GM18858 (cell line): ENCODE results near the gene FASTKD1.
"Not testable (repeated sequence)": the region's sequence is repeated elsewhere in the genome, so short reads cannot be mapped to it uniquely, and the experiment has no call there.

Experiments used
- ATAC-seq: cut with Tn5 transposase; IDR thresholded peaks from one replicate; pipeline ENCODE4 v1.9.1; 2021; ENCODE audit not compliant: unreplicated experiment

Gene FASTKD1, protein sequence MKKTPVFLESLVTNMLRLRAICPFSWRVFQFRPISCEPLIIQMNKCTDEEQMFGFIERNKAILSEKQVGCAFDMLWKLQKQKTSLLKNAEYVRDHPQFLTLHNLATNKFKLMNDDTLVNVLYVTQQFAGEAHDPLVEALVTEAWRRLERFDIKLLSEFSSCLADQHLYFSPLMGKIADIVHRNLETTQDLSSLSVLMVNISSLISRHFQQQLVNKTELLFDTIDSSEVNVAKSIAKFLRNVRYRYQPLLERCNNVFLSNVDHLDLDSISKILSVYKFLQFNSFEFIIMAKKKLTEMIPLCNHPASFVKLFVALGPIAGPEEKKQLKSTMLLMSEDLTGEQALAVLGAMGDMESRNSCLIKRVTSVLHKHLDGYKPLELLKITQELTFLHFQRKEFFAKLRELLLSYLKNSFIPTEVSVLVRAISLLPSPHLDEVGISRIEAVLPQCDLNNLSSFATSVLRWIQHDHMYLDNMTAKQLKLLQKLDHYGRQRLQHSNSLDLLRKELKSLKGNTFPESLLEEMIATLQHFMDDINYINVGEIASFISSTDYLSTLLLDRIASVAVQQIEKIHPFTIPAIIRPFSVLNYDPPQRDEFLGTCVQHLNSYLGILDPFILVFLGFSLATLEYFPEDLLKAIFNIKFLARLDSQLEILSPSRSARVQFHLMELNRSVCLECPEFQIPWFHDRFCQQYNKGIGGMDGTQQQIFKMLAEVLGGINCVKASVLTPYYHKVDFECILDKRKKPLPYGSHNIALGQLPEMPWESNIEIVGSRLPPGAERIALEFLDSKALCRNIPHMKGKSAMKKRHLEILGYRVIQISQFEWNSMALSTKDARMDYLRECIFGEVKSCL

DNA sequence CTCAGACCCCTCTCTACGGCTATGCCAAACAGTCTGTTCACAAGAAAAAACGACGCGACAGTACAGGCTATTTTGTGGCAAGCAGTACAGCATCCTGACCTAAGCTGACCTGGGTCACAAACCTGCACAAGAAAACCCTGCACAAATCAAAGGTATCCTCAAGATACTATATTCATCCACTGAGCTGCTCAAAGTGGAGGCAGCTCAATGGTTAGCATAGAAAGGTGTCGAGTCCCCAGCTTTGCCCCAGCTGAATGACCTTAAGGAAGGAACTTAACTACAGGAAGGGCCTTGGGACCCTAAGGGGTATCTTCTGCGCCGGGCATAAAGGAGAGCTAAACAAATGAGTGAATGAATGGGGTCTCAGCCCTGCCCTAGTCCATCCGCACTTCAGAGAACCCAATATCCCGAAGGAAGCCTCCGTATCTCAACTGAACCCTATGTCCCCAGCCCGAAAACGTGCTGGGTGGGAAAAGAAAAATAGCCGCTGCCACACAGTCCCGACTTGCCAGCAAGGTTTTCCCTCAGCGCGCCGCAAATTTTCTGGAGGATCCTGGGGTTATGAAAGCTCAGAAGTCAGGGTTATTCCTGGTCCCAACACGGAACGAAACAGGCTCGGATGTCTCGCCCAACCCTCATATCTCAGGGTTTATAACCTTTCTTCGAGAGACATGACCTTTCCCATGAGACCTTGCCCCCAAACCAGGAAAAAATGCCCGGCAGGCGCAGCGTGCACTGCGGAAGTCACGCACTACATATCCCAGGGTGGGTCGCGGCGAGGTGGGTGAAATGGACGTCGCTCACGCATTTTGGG, at the start of gene FASTKD1:
Gene FASTKD1 (minus strand): TSS at position 706 of the 814 bp plus-strand sequence. CDS start 1,836 bp downstream, outside the sequence.
- ATAC-seq: peak; percentile 99

DNA sequence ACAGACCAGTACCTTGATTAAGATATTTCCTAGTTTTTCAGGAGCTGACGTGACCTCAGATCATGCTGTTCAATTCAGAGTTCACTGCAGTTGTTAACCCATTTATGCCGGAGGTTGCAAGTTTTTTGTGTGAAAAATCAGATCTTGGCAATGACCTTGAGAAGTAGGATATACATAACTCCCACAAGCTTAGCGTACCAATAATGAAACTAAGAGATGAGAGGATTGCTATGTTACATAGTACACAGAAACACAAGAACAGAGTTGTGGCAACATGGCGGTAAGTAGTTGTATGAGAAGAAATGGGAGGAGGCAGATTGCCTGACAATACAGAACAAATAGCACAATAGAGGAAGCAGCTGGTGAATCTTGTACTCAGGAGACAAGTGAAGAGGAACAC, 49.6 kb upstream of the FASTKD1 start:
- ATAC-seq: no peak

DNA sequence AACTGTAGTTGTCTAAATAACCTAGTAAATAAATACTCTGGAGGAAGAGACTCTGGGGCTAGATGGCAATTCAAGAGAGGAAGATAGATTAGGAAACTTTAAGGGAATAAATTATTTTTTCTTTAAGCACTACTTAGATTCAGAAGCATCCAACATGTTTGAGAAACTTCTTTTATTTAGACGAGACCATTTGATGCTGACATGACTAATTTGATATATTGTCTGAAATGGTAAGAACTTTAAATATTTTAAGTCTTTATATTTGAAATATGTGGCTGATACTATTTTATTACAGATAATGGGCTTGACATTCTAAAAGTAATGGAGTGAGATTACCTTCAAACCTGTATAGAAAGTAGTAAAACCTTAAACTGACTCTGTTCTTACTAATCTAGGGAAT, 46.8 kb upstream of the FASTKD1 start:
- no peak for ATAC-seq

DNA sequence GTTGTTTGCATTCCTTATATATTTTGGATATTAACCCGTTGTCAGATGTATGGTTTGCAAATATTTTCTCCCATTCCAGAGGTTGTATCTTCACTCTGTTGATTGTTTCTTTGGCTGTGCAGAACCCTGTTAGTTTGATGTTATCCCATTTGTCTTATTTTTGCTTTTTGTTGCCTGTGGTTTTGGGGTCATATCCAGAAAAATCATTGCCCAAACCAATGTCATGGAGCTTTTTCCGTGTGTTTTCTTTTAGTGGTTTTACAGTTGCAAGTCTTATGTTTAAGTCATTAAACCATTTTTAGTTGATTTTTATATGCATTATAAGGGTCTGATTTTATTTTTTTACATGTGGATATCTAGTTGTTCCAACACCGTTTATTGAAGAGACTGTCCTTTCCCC, 46.3 kb upstream of the FASTKD1 start:
- no peak for ATAC-seq

DNA sequence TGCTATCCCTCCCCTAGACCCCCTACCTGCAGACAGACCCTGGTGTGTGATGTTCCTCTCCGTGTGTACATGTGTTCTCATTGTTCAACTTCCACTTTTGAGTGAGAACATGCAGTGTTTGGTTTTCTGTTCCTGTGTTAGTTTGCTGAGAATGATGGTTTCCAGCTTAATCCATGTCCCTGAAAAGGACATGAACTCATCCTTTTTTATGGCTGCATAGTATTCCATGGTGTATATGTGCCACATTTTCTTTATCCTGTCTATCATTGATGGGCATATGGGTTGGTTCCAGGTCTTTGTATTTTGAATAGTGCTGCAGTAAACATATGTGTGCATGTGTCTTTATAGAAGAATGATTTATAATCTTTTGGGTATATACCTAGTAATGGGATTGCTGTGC, 42.3 kb upstream of the FASTKD1 start:
- ATAC-seq: not testable (repeated sequence)

DNA sequence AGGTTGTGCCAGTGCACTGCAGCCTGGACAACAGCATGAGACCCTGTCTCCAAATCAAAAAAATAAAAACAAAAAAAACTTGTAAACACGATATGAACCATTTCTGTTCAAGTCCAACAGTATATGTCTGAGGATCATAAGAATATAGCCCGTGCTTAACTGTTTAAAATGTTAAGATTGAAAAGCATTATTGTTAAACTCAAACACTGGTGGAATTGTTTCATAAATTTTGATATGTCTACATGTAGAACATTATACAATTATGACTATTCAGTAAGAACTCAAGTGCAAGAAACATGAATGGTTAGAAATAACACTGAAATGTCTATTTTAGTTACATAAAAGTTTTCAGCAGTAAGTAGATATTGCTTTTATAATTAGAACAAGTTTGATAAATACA, 40.2 kb upstream of the FASTKD1 start:
- ATAC-seq: no peak

DNA sequence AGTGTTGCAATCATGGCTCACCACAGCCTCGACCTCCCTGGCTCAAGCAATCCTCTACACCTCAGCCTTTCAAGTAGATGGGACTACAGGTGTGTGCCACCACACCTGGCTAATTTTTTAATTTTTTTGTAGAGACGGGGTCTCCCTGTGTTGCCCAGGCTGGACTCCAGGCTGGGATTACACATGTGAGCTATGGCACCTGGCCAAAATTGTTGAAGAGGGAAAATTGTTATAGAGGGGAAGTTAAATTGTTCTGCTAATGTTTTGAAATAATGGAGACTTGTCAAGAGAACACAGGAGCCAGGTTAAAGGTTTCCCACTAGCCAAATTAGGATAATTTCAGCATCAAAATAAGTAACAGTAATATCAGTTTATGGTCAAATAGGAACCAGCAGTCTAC, 35.6 kb upstream of the FASTKD1 start:
- ATAC-seq: no peak

DNA sequence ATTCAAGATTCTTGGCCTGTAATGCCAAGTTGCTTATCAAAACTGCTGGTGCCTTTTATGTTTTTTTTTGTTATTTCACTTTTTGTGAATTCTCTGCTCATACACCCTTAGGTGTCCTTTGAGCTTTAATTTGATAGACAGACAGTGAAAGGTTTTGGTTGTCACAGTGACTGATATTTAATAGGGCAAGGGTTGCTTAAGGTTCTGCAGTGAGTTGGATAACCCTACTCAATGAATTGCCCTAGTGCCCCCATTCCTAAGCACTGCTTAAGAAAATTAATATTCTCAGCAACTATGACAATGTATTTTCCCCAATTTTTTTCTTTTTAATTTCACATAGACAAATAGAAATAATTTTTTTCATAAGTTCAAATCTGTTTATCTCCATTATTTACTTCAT, 25.9 kb upstream of the FASTKD1 start:
- no peak for ATAC-seq

DNA sequence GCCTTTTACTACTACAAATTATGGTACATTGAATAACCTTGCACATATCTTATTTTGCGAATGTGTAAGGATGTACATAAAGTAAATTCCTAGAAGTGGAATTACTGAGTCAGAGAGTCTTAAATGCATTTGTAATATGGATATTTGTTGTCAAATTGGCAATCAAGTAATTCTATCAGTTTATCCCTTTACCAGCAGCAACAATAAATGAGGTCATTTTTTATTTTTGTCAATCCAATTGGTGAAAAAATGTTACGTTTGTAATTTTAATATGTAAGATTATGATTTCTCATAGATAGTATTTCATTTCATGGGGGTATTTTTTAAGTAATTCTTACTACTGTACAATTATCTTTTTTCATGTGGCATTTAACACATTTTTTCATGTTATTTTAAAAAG, 25.3 kb upstream of the FASTKD1 start:
- ATAC-seq: no peak

DNA sequence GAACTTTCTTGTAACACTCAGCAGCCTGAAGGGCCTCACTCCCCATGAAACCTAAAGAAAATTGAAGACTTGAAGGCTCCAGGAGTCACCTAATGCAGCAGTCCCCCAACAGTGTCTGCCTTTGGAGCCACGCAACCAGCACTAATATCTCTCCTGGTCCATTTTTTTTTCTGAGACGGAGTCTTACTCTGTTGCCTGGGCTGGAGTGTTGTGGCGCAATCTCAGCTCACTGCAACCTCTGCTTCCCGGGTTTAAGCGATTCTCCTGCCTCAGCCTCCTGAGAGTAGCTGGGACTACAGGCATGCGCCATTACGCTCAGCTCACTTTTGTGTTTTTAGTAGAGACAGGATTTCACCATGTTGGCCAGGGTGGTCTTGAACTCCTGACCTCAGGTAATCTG, 22.9 kb upstream of the FASTKD1 start:
- ATAC-seq: not testable (repeated sequence)

DNA sequence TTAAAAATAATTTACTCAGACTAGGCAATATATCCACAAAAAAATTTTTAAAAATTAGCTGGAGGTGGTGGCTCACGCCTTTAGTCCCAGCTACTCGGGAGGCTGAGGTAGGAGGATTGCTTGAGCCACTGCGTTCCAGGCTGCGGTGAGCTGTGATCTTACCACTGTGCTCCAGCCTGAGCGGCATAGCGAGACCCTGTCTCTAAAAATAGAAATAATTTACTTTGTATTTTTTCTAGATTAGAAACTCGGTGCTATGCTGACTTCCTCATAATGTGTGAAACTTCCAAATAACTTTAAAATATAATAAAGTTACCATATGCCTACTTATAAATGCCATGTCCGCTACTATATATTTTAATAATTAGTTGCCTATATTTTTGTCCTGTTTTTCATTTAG, 17.1 kb upstream of the FASTKD1 start:
- ATAC-seq: no peak

DNA sequence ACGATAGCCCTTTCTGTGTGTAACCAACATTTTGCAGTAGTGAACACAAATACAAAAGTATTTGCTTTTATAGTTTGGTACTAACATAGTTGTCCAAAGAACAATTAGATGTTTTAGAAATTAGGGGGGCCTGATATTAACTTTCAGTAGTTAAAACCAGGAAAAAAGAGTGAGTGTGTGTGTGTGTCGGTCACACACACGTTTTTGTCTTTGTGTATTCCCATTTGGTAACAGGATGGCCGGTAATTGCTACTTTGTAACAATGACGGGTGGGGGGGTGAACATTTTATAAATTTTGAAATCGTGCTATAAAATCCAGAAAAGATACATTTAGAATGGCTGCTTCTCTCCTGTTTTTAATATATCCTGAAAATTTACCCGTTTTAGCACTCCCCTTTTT, 12.0 kb upstream of the FASTKD1 start:
- no peak for ATAC-seq

DNA sequence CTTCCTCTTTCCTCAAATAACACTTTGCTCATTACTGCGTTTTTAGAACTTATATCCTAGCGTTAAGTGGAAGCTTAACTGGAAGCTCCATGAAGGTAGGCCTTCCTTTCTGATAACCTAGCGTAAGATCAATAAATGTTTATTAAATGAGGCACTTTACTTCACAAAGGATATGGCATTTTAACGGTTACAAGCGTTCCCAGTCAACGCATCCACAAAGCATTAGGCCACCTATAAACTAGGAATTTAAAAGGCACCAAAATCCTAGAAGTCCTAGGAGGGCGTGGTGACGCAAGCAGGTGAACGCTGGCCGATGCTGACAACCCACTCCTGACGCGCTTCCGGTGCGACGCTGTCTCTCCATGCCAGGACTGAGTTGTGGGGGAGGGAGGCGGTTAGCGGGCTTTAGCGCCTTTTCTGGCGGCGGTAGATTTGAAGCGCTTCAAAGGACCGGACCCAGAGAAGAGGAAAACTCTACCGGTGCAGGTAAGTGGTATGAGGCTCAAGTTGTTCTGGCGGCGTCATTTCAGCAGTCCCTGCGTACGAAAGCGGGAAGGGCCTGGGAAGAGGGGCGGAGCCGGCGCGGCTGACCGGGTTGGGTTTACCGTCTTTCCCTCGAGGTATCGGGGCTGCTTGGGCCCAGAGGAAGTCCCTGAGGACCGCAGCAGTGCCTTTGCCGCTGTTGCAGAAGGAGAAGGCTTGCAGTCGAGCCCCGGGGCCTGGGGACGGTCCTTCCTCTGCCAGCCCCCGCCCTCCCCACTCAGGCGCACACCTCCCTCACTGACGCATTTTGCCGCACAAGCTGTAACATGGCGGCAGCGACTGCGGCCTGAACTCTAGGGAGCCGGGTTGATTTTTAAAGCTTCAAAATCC, 10.6 kb upstream of the FASTKD1 start, which contains the start of gene PPIG:
Gene PPIG (plus strand): TSS at position 347 of the 873 bp plus-strand sequence. CDS start 19,691 bp downstream, outside the sequence.
- peak; percentile 85 for ATAC-seq

DNA sequence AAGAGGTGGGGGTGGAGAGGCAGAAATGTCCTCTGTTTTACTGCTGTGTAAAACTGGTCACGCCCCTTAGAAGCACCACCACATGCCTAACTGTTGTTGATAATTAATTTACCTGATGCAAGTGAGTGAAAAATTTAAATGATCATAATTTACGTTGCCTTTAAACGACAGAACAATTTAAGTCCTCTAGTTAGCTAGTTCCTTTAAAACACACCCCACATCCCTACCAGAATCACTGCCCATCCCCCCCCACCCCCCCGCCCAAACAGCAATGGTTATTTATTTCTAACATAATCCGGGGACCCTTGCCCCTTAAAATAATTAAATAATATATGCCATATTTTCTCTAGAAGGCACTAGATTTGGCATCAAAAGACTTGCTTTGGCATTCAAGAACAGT, 9.9 kb upstream of the FASTKD1 start:
- no peak for ATAC-seq

DNA sequence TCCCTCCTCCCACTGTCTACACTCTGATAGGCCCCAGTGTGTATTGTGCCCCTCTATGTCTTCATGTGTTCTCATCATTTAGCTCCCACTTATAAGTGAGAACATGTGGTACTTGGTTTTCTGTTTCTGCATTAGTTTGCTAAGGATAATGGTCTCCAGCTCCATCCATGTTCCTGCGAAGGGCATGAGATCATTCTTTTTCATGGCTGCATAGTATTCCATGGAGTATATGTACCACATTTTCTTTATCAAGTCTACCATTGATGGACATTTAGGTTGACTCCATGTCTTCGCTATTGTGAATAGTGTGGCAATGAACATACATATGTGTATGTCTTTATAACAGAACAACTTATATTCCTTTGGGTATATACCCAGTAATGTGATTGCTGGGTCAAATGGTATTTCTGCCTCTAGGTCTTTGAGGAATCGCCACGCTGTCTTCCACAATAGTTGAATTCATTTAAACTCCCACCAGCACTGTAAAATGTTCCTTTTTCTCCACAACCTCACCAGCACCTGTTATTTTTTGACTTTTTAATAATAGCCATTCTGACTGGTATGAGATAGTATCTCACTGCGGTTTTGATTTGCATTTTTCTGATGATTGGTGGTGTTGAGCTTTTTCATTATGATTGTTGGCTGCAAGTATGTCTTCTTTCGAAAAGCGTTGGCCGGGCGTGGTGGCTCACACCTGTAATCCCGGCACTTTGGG, 9.0 kb upstream of the FASTKD1 start:
- not testable (repeated sequence) for ATAC-seq

DNA sequence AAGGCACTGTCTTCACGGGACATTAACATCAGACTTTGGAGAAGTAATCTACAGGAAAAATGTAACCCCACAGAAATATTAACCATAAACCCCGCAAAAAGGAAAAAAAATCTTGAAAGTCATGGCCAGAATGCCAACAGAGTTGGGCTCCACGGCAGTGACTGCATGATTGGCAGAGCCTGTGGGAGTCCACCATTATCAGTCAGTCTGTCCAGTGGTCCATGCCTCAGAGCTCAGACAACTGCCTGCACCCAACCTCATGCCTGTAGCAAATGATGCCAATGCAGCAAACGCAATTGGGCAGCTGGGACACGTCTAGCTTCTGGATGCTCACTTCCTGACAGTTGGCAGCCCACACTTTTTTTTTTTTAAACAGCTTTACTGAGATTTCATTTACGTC, 5.4 kb upstream of the FASTKD1 start:
- ATAC-seq: no peak

DNA sequence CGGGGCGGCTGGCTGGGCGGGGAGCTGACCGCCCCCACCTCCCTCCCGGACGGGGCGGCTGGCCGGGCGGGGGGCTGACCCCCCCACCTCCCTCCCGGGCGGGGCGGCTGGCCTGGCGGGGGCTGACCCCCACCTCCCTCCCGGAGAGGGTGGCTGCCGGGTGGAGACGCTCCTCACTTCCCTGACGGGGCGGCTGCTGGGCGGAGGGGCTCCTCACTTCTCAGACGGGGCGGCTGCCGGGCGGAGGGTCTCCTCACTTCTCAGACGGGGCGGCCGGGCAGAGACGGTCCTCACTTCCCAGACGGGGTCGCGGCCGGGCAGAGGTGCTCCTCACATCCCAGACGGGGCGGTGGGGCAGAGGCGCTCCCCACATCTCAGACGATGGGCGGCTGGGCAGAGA, 1.6 kb upstream of the FASTKD1 start:
- ATAC-seq: not testable (repeated sequence)

DNA sequence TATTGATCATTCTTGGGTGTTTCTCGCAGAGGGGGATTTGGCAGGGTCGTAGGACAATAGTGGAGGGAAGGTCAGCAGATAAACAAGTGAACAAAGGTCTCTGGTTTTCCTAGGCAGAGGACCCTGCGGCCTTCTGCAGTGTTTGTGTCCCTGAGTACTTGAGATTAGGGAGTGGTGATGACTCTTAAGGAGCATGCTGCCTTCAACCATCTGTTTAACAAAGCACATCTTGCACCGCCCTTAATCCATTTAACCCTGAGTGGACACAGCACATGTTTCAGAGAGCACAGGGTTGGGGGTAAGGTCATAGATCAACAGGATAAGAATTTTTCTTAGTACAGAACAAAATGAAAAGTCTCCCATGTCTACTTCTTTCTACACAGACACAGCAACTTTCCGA, 874 bp upstream of the FASTKD1 start:
- not testable (repeated sequence) for ATAC-seq

DNA sequence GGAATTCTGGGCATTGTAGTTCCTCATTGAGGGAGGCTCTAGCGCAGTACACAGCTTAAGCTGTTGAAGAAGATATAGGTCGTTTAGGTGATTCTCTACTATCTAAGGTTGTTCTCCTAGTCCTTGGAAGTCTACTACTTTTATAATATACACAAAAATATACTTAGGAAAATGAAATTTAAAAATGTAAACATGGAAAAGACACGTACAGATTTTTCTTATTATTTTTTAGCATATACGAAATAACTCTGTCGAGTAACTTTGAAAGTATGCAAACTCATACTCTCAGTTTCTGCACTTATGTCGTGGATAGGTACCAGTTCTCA, 272 bp upstream of the FASTKD1 start:
- no peak for ATAC-seq

DNA sequence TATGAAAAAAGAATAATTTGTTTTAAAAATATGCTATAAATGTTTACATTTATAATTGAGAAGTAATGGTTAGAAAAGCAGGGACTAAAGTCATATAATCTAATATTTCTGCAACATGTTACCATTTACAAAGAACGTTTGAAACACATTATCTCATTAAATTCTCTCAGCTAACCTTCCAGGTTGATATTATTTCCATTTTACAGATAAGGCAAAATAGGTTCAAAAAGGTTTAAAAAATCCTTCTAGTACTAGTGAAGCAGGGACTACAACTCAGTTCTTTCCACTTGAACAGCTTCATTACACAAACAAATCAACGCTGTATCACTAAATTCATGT, 875 bp downstream of the FASTKD1 start:
- no peak for ATAC-seq
